HG03280 (cell line): ENCODE data around the gene SARDH.

Experiments
- ATAC-seq: cut with Tn5 transposase; IDR thresholded peaks from one replicate; pipeline ENCODE4 v1.9.1; 2021; ENCODE audit warnings: mild to moderate bottlenecking, moderate library complexity; ENCODE audit not compliant: unreplicated experiment

Gene SARDH

DNA sequence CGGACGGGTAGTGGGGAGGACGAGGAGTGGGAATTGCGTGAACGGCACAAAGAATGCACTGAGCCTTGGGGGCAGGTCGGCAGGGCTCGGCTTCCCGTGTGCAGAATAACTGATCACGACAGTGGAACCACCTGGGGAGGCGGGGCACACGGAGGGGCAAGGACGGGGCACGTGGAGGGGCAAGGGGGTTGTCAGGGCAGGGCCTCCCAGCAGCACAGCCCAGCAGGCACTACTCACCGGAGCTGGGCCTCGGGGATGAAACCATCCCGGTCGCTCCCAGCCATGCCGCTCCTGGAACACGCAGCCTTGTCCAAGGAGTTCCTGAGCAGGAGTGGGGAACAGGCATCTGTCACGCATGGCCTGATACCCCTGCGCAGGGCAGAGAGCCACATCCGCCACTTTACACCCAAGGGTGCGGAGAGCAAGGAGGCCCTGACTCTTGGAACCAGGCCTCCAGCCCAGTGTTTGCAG, 33.4 kb downstream of the SARDH start:
- no peak for ATAC-seq

DNA sequence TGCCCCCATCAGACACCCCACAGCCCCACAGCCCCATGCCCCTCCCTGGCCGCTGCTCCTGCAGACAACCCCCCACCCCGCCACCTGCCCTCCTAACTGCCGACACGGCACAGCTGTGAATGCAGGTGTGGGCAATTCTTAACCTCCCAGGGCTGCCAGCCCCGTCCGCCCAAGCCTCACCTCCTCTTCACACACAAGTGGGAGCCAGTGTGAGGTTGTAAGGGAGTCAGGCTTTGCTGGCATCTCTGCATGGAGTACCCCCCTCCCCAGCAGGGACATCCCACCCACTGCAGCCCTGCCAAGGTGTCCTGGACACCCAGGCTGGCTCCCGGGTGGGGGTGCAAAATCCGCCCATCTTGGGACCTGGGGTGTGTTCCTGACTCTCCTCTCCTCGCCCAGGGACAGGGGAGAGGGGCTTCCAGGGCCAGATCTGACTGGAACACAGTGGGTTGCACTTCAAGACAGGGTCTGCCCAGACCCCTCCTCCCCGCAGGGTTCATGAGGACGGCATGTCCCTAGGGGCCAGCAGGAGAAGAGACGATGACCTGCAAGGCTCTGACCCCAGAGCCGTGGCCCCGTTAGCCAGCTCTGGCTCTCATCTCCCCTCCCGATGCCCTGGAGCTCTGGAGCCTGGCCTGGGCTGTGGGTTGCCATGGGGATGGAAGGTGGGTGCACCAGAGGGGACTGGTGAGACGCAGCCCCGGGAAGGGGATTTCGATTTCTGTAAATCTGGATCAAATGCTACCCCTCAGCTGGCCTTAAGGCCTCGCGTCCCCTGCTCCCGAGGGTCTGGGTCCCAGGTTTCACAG, 34.4 kb downstream of the SARDH start:
- ATAC-seq: no peak

DNA sequence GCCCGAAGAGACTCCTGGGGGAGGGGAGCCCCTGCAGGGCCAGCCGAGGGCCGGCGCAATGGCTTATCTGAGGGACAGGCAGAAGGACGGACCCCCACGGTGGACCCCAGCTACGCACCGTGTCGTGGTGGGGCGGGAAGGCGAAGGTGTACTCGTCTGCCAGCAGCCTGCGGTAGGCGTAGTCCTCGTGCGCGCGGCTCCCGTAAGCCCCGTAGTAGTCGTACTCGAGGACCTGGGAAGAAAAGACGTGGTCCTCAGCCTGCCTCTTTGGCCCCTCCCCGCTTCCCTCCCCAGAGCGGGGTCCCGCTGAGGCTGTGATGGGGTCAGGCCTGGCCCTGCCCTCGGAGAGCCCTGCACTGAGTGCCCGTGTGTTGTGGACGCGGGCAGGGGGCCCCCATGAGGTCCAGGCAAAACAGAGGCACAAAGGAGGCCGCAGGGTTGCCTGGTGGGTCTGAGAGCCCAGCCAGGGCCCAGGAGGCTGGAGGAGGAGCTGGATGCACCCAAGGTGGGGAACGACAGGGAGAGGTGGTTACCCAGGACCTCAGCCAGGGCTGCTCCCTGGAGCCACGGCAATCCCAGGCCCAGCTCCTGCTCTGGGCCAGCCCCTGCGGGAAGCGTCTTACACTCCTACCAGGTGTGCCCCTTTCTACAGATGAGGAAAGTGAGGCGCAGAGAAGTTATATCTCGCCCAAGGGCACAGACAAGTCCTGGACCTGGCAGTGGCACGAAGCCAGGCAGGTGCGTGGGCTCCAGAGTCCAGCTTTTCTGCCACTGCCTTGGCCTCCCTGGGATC, 35.2 kb downstream of the SARDH start:
- ATAC-seq: no peak

DNA sequence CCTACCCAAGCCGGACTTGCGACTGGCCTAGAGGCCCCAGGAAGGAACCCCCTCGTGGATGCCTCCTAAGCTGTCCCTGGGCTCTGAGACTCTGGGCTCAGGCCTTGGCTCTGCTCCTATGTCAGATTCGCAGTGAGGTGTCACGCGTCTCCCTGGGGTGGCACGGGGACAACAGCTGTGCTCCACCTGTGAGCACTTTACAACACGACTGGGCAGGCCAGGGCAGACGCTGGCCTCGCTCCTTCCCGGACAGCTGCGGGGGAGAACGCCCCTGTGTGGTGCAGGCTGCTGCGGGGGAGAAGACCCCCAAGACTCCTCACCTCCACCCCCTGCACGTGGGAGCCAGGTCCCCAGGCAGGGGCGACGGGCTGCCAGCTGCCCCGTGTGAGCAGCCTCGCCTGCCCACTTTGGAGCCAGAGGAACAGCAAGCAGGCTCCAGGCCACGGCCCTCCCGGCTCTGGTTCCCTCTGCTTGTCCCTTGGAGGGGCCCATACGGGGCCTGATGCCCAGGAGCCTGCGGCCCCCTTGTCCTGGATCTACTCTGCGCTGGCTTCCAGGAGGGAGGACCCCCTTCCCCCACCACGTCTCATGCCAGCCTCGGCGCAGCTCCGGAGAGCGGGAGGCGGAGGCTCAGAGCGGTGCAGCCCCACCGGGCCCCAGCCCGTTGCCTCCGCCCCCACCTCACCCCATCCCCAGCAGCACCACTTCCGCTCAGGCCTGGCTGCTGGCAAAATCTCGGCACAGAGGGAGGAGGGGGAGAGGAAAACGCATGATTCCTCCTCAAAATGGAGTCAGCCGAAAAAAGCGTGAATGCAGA, 36.0 kb downstream of the SARDH start:
- ATAC-seq: no peak

DNA sequence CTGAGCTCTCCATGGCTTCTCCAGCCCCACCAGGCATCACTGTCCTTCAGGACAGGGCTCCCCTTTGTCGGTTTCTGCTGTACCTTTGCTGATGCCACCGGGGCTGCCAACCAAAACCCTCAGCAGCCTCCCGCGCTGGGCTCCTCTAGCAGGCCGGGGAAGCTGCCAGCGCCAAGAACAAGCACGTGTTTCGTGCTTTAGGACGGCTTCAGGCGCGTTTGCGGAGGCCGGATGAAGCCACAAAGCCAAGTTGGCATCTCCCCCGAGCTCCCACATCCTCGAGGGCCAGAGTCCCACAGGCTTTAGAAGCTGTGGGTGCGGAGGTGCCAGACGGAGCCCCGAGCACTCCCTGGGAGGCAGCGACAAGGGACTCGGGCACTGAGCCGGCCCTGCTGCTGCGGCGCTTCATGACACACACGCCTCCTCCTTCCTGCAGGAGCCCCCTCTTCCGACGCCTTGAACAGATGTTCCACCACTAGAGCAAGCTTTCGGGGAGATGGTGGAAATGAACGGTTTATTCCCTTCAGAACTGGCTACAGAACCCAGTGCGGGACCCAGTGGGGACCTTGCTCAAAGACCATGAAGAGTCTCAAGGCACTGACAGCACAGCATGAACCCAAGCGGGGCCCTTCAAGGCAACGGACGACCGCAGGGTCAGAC, 36.7 kb downstream of the SARDH start:
- no peak for ATAC-seq

DNA sequence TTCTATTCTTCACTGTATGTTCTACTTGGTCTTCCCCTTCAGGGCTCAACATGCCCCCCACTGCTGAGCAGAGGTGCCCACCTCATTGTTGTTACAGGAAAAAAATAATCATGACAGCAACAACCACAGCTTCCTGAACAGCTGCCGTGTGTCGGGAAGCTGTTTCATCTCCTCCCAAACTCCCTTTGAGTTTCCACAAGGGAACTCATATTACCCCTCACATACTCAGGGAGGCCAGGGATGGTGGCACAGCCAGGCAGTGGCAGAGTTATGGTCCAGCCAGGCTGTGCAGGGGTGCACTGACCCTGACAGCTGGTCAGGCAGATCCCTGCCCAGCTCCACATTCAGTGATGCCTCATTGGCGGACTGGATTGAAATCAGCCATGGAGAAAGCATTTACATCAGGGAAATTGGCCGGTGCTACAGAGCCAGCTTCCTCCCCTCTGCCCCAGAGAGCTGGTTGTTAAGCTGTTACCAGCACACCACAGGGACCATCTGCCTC, 37.3 kb downstream of the SARDH start:
- no peak for ATAC-seq

DNA sequence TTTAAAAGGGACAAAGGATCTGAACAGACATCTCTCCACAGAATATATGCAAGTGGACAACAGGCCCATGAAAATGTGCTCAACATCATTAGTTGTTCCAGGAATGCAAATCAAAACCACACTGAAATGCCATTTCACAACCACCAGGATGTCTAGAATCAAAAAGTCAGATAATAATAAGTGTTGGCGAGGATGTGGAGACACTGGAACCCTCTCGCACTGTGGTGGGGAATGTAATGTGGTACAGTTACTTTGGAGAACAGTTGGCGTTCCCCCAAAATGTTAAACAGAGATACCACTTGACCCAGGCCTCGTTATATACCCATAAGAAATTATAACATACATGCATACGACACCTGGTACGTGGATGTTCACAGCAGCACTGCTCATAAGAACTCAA, 38.6 kb downstream of the SARDH start:
- no peak for ATAC-seq

DNA sequence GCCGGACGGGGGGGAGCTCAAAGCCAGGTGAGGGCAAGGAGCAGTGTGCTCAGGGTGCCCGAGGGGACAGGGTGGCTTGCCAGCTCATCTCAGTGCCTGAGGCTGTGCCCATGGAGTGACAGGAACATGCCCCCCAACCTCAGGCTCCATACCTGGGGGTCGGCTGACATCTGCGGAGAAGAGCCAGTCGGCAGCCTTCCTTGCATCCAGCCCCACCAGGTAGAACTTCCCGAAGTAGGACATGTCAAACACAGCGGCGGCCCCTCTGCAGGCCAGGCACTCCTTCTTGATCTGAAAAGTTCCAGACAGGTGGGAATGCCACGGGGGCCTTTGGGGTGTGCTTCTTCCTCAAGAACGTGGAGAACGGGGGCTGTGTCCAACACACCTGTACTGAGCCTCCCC, 42.1 kb downstream of the SARDH start:
- no peak for ATAC-seq

DNA sequence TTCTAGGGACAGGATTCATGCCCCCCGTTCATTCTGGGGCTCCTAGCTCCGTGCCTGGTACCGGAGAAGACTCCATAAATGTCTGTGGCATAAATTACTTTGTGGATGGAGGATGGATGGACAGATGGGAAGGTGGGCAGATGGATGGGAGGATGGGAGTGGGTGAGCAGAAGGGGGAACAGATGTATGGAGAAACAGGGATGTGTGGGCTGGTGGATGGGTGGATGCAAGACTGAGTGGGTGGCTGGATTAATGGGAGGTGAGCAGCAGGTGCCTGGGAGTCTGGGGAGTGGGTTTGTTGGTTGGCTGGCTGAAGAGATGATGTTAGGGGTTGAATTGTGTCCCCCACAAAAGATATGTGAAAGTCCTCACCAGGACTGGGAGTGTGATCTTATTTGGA, 43.5 kb downstream of the SARDH start:
- ATAC-seq: no peak

DNA sequence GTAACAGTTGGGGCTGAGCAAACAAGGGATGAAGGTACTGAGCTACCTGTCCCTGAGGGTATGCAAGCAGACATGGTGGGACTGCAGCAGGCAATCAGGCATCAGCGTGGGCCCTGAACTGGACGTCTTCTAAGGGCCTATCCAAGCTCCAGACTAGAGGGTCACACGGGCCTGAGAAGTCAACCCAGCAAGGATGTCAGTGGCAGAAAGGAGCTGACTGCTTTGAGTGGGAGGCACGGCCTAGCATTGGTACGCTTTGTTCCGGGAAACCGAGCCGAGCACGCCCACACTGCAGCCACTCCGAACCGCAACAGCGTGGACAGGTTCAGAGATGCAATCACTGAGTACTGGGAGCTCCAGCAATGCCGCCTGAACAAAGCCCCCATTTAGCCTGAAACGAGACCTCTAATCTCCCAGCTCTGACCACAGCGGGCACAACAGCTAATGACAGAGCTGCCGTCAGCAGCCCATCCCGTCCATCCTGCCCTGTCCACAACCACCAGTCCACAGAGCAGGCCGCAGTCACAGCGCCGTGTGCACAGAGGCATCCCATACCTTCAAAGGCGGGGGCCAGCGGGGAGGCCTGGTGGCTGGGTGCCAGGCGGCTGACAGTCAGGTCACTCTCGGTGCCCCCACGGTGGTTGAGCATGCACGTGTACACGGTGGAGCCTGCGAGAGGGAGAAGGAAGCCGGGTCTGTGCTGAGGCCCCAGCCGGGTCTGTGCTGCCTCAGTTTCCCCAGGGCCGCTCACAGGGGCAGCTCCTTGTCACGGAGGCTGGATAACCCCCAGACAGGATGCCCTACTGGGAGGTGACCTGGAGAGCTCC, 44.2 kb downstream of the SARDH start:
- no peak for ATAC-seq

DNA sequence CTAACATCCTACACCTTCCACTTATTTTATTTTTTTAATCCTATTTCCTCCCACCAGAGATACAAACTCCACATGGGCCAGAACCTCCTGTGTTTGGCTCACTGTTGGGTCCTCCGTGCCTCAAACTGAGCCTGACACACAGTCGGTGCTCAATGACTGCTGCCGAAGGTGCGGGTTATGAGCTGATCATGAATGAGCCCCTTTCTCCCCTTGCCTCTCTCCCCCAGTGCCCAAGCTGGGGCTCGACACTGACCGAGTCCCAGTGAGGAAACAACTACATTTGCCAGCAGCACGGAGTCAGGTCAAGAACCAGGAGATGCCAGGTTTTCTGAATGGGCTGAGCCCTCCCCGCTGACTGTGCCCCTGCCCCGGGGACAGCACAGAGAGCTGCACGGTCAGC, 45.0 kb downstream of the SARDH start:
- ATAC-seq: no peak

DNA sequence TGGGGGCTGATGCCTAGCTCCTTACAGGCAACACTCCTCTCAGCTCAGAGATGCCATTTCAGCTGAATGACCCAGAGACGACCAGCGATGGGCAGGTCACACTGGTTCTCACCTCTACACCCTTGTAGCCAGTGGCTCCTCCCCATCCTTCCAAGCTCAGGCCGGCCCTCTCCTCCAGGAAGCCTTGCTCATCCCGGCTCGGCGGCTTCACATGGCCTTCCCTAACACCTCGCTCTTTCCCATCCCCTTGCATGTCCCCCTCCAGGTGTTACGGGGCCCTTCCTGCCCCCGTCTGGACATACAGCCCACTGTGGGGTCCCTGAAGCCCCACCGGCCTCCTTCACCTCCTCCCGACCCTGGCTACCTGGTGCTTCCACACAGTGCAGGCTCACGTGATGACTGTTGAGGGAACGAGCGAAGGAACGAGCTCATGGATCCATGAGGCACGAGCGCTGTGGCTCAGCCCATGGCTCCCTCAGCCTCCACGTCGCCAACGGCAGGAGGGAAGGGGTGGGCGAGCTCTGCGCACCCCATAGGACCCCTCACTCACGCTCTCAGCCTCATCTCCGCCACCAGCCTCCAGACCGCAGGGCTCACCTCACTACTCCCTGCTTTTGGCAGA, 45.7 kb downstream of the SARDH start:
- ATAC-seq: no peak

DNA sequence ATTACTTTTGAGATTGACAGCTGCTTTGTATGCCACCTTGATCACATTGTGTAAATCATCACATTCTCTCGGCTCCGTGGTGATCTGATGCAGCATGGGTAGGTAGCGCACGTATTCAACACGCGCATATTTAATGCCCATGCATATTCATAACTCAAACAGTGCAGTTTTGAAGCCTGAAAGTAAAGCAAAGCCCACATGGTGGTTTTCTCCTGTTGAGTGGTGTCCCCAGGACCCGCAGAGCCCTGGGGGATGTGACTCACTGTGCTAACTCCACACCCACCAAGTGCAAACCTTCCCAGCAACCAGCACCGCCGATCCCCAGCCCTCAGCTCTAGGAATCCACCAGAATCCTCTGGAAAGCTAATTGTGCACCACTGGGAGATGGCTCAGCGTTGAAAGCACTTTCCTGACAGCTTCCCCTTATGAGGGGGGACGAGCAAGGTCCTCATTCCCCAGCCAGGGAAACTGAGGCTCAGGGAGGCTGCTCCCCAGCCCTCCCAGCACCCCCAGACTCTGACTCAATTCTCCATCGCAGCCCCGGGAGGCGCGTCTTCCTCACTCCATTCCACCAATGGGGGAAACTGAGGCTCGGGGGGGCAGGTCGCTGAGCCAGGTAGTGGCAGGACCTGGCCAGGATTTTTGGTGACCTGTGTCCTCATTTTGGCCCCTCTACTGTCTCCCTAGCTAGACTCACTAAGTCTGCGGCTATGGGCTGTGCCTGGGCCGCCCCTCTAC, 46.4 kb downstream of the SARDH start:
- ATAC-seq: no peak

DNA sequence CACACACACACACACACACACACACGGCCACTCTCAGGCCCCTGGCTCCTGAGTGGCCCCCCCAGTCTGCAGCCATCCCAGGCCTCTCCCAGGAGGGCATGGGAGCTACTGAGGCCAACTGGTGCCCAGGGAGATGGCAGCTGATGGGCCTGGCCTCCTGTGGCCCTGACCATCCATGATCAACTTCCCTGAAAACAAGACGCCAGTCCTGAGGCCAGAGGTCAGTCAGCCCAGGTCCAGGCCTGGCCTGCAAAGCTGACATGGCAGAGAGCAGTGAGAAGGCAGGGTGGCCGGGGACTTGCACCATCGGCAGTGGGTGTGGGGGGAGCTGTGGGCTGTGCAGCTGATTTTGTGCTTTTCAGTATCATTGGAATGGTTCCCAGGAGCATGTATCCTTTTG, 47.0 kb downstream of the SARDH start:
- ATAC-seq: no peak

DNA sequence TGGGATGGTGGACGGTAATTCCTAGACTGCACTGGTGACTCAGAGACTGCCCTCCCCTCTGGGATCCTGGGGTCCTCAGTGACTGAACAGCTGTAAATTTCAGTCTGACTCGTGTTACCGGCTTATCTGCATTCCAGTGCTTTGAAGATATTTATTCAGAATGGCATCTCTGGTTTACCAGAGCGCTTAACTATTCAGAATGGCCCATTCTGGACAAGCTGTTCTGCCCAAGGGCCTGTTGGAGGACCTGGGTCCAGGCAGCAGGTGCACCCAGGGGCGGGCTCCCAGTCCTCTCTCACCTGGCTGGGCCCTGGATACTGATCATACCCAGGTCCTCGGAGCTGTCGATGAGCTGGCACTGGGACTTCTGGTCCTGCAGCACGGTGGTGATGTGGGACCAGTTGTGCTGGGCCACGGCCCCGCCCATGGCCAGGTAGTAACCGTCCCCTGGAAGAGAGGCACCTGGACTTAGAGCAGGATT, 48.0 kb downstream of the SARDH start:
- no peak for ATAC-seq

DNA sequence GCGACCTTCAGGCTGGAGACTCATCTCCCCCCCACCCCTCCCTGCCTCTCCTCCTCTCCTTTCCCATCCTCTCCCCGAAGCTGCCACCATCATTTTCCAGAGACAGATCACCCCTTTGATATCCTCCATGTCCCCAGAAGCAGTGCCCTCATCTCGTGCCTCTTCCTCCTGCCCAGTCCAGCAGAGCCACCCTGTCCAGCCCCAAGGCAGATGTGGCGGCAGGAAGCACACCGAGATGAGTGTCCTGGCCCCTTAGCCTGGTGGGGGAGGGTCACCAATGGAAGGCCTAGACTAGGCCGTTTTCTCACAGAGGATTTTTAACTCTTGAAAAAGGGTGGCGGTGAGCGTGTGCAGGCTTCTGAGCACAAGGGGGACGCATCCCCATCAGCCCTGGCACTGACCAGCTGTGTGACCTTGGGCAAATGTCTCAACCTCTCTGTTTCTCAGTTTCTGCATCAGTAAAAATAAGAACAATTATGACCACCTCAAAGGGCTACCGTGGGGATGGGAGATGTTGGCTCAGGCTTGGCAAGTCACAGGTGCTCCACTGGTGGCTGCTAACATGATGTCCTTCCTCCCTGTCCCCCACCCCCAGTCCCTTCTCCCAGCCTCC, 48.9 kb downstream of the SARDH start:
- no peak for ATAC-seq

DNA sequence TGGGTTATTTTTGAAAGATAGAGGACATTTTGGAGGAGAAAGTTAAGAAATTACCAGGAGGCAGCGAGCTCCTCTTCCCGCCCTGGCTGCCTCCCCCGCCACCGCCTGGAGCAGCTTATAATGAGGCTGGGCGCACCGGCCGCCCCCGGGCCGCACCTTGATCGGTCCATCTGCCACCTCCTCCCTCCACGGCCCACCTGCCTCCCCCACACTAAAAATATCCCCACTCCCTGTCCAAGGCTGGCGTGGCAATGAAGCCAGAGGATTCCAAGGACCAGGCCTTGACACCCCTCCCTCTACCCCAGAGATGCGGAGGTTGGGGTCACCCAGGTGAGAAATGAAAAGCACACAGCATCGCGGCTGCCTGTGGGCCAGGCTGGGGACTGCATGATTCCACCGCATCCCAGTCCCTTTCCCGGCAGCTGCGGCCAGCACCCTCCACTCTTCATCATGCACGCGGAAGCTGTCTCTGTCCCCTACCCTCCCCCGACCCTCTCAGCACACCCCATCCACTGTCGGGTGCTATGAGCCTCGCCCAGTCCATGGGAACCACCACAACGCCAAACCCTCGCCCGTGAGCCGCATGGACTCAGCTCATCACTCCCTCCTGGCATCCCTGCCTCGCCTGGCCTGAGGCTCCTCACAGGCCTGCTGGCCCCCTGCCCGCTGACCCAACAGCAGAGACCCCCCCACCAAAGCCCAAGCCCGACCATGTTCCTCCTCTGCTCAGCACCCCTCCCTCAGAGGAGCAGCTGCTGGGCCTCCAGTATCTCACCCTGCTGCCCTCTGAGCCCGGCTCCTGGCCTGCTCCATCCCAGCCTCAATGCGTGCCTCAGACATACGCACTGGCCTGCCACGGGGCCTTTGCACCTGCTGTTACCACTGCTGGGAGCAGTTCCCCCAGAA, 50.0 kb downstream of the SARDH start:
- ATAC-seq: no peak
